ENCODE measurements around the gene YBEY. TPM values are rescaled to one million over a fixed set of nuclear protein-coding genes. Genes with fewer than 3 reads are reported as not detected.

Gene YBEY
- total RNA-seq, 1 donor from 2014 or later, result 20.0 TPM

GRCh38 chr21:46325073-46325912, 39.2 kb downstream of the YBEY start:
- TF ChIP-seq CTCF (conservative IDR thresholded peaks at IDR 0.05), result peak; percentile 52
- Mint-ChIP-seq H3K27ac (peak overlapping the region; percentile 91), H3K27me3 (no peaks in the 10 kb centered on the region), H3K4me1 (ENCODE audit: unreplicated experiment) (peaks cover 25% of the 10 kb centered on the region), H3K36me3 (peaks cover 23% of the 10 kb centered on the region), H3K9me3 (no peaks in the 10 kb centered on the region), H3K4me3 (peak overlapping the region; percentile 95)
- DNase-seq (ENCODE audit: extremely low spot score, unreplicated experiment), result peak; percentile 74

GRCh38 chr21:46326110-46326703, 40.1 kb downstream of the YBEY start:
- no peak for DNase-seq (ENCODE audit: extremely low spot score, unreplicated experiment)
- Mint-ChIP-seq H3K27ac (peak overlapping the region; percentile 91), H3K4me1 (ENCODE audit: unreplicated experiment) (peaks cover 19% of the 10 kb centered on the region), H3K9me3 (no peaks in the 10 kb centered on the region), H3K4me3 (peak overlapping the region; percentile 78), H3K36me3 (peaks cover 23% of the 10 kb centered on the region), H3K27me3 (no peaks in the 10 kb centered on the region)
- TF ChIP-seq CTCF (conservative IDR thresholded peaks at IDR 0.05), result no peak

GRCh38 chr21:46327711-46328110, 41.6 kb downstream of the YBEY start:
- TF ChIP-seq CTCF (conservative IDR thresholded peaks at IDR 0.05), result no peak
- Mint-ChIP-seq H3K36me3 (peaks cover 24% of the 10 kb centered on the region), H3K27ac (no peak overlapping the region), H3K9me3 (no peaks in the 10 kb centered on the region), H3K27me3 (no peaks in the 10 kb centered on the region), H3K4me3 (no peak overlapping the region), H3K4me1 (ENCODE audit: unreplicated experiment) (peaks cover 13% of the 10 kb centered on the region)
- no peak for DNase-seq (ENCODE audit: extremely low spot score, unreplicated experiment)

GRCh38 chr21:46328151-46328550, 42.0 kb downstream of the YBEY start:
- peaks cover 13% of the 10 kb centered on the region for H3K4me1 Mint-ChIP-seq (ENCODE audit: unreplicated experiment)
- peaks cover 24% of the 10 kb centered on the region for H3K36me3 Mint-ChIP-seq
- no peak overlapping the region for H3K27ac Mint-ChIP-seq
- DNase-seq (ENCODE audit: extremely low spot score, unreplicated experiment), result no peak
- no peak overlapping the region for H3K4me3 Mint-ChIP-seq
- TF ChIP-seq CTCF (conservative IDR thresholded peaks at IDR 0.05), result no peak
- H3K27me3 Mint-ChIP-seq, result no peaks in the 10 kb centered on the region
- no peaks in the 10 kb centered on the region for H3K9me3 Mint-ChIP-seq

DNA sequence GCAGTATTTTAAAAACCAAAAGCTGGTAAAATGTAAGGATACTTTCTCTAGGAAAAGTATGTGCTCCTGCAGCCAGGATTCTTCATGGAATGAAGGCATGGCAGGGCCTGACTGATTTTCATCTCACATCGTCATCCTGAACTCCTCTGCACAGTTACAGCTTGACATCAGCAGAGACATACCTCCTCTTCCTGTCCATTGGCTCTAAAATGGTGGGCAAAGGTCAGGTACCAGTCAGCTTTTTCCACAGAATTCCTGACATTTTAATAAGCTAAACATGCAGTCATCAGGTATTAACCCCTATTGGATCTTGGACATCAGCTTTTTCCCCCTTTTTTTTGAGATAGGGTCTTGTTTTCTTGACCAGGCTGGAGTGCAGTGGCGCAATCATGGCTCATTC, 43.7 kb downstream of the YBEY start:
- Mint-ChIP-seq H3K9me3 (no peaks in the 10 kb centered on the region), H3K27ac (no peak overlapping the region), H3K4me1 (ENCODE audit: unreplicated experiment) (peaks cover 13% of the 10 kb centered on the region), H3K36me3 (peaks cover 24% of the 10 kb centered on the region), H3K27me3 (no peaks in the 10 kb centered on the region), H3K4me3 (no peak overlapping the region)
- TF ChIP-seq CTCF (conservative IDR thresholded peaks at IDR 0.05), result no peak
- no peak for DNase-seq (ENCODE audit: extremely low spot score, unreplicated experiment)

Data from type B pancreatic cell (in vitro differentiated cells).